NCI-H2029 treated with DMSO at 0.1 percent for 48 hours (cell line): ENCODE results near the gene PDYN.
"Not testable (repeated sequence)": the region's sequence is repeated elsewhere in the genome, so short reads cannot be mapped to it uniquely, and the experiment has no call there.

Source experiments
- DNase-seq: peaks from one replicate; lab custom pipeline; 2025; lab: John Stamatoyannopoulos, UW

Gene PDYN

DNA sequence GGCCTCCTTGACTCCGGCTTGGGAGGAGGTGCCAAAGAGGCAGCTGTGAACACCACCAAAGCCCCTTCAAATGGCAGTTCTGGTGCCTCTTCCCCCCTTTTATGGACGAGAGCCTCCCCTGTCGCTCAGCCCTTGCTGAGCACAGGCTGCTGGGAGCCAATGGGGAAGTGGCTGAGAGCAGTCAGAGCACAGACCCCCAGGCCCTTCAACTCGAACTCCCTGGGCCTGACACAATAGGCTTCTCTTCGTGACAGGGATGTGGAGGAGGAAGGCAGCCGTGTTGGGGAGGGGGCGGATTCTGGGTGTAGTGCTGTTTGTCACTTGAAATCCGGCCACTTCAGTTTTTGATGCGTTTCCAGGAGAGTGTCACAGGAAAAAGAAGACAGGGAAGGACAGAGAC, at the start of gene PDYN:
Gene PDYN (minus strand): TSS at position 73 of the 400 bp plus-strand sequence. CDS start 10,974 bp downstream, outside the sequence.
- no peak for DNase-seq

DNA sequence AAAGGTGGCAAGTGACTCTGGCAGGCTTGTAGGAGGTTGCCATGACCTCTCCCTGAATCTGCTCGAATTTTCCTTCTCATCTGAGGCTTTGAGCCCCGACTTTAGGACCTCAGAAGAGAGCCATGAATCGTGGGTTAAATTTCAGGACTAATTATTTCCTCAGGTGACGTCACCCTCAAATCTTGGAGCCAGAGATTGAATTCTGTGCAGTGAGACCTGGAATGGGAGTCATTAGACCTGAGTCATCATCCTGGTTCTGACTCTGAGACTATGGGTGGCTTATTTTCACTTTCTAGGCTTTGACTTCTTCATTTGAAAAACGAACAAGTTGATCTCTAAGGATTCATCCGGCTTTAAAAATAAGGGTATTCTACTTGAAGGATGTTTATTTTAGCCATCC, 48.5 kb upstream of the PDYN start:
- DNase-seq, result no peak

DNA sequence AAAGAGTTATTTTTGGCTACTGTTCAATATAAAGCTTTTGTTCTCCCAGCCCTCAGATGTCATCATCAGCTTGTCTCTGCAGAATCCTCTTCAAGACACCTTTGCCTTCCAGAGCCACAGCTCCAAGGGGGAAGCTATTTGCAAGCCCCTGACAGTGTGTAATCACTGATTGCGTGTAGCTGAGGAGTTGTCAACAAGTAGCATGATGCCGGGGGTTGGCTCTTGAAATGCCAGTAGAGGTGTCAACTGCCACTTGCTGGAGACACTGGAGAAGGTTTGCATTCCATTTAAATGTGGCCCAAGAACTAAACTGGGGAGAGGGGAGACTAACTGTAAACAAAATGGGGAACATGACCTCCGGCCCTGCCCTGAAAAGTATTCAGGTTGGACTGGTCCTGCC, 44.3 kb upstream of the PDYN start:
- no peak for DNase-seq

DNA sequence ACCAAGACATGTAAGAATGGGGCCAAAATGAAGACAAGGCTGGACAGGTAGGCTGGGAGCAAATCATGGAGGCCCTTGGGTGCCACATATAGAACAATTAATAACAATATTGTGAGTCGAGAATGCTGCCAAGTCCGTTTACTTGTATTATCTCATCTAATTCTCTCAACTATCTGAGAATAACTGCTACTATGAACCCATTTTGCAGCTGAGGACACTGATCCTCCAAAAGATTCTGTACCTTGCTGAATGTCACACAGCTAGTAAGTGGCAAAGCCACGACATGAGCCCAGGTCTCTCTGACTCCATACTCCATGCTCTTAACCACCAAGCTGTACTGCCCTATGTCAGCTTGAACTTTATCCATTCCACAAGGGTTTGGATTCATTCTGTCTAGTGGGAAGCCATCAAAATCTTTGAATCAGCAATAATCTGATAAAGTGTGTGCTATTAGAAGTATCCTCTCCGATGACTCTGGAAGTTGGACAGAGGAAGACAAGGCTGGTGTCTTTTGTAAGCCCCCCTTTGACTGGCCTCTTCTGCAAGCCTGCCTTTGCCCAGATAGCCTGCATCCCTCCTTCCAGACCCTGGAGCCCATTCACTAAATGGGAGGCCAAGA, 43.5 kb upstream of the PDYN start:
- DNase-seq, result no peak

DNA sequence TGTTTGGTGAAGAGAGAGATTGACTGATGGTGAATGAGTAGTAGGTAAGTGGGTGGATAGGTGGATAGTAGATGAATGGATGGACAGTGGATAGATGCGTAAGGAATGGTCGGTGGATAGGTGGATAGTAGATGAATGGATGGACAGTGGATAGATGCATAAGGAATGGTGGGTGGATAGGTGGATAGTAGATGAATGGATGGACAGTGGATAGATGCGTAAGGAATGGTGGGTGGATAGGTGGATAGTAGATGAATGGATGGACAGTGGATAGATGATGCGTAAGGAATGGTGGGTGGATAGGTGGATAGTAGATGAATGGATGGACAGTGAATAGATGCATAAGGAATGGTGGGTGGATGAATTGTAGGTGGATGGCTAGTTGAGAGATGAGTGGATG, 42.5 kb upstream of the PDYN start:
- DNase-seq, result not testable (repeated sequence)

DNA sequence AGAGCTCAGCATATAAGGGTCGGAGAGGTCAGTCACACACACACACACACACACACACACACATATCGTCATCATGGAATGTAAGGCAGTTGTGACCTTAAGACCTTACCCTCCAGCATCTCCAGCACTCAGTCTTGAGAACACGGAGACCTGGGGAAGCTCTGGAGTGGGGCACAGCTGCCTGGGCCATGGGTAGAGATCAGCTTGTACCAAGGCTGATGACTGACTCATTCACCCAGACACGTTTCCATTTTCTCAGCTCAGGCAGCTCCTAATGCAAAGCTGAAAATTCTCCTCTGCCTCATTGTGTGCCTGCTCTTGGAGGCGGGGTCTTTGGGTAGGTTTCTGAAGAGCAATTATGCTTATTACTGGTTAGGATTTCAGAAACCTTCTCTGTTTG, 38.3 kb upstream of the PDYN start:
- DNase-seq, result no peak

DNA sequence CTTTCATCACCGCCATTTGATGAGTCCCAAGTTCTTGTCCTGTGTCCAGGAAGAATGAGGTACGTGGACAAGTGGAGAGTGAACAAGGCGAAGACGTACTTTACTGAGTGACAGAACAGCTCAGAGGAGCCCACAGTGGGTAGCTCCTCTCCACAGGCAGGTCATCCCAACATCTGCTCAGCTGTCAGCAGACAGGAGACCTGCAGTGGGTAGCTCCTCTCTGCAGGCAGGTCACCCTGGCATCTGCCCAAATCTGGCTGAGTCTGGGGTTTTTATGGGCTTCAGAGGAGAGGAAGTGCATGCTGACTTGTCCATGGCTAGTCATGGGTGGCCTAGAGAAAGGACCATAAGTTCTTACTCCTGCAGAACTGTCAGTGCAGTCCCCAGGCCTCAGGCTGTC, 32.7 kb upstream of the PDYN start:
- no peak for DNase-seq

DNA sequence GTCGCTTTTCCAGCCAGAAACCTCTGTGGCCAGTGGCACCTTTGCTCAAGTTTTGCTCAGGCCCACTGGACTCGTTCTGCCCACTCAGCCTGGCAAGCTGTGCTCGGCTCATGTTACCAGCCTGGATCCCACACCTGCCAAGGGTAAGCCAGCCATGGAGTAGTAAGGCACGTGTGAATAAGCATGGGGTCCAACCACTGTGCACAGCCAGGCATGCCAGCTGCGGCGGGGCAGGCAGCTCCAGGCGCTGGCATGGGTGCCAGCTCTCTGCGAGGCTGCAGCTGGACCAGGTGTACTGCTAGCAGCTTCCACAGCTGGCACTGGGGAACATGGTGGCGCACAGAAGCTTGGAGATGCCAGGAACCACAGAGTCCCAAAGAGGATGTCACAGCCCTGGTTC, 32.1 kb upstream of the PDYN start:
- DNase-seq, result no peak

DNA sequence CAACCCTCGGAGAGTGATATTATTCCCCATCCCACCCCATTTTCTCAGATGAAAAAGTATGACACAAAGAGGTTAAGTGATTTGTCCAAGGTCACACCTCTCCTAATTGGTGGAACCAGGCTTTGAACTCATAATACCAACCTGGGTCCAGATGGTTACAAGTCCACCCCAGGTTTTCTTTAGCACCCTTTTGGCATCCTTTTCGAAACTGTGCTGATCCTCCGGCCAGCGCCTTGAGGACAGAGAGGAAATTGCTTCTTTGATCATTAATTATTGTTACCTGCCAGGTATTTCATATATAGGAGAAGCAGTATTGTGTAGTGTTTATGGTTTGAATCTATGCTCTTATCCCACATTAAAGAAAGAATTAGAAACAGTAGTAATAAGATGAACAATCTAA, 29.3 kb upstream of the PDYN start:
- no peak for DNase-seq

DNA sequence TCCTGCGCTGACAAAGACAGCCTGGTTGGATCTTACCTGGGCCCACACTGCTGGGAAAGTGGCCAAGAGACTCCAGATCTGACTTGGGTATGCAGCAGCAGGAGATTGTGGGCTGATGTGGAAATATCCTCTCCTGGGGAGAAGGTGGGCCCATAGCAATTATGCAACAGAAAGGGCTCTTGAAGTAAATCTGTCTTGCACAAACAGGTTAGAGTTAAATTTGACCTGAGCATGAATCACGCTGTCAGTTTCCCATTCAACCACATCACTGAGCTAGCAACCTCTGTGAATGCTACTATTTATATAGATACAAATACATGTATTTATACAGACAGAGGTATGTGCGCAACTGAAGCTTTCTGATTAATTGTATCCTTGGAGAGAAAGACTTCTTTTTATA, 28.3 kb upstream of the PDYN start:
- DNase-seq, result no peak

DNA sequence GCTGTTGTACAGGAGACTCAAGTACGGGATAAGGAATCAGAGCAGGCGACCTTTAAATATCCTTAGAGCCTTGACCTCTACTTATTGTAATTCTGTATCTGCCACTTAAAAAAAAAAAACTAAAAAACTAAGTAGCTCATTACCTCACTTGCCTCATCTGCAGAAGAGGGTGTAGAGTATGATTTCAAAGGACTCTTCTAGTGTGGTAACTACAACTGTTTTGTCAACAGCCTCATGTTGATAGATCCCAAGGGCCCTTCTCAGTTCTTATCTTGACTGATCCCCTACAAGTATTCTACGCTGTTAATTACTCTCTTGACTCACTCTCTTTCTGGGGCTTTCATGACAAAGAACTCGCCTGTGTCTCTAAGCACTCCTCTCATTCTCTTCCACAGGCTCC, 16.7 kb upstream of the PDYN start:
- no peak for DNase-seq

DNA sequence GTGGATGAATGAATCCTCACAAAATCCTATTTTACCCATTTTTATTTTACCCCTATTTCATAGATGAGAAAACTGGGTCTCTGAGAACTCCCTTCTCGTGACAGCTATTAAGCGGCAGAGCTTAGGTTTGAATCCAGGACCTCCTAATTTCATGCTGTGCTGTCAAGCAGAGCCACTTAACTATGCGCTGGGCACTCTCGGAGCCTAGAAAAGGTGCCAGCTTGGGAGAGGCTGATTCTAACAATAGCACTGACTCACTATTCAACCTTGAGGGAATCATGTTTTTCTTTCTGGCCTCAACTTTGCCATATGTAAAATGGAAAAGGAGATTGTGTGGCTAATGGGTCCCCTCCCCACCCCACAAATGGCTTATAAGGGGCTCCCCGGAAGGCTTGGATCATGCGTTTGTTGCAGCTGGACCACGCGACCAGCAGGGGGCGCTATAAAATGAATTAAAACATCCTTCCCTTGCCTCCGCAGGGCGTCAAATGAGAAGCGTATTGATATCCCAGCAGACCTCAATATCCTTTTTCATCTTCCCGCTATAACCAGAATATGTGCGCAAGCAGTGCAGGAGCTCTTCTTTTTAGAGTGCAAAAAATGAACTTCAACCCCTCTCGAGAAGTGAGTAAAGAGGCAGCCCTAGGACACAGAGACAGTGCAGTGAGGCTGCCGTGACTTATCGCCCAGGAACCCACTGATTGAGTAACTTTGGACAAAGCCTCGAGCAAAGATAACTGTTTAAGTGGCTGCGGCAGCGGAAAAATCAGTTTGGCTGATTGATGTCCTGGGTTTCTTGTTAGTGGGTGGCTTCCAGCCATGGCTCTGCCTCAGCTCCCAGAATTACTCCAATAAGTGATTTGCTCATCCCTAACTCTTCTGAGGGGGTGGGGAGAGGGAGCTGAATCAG, 12.8 kb upstream of the PDYN start:
- peak; percentile 1 for DNase-seq

DNA sequence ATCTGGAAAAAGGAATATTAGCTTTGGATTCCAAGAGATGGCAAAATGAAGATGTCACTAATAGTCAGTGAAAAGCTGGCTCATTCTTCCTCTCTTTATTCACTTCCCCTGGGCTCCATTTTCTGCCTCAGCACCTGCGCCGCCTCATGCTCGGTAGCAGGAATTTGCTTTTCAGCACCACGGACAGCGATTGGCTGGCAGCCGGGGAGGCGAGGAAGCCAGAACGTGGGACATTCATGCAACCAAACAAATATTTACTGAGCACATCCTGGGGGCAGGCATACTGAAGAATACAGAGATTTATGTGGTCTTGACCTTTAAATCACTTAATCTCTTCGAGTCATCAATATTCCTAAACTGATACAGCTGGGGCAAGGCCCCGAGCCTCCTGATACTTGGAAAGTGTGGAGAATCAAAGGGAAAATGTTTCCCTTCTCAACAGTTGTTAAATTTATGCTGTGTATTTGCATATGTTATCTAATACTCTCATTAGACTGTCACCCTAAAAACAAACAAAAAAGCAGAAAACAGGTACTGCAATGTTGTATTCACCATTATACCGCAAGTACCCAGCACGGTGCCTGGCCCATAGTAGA, 12.1 kb upstream of the PDYN start:
- no peak for DNase-seq

DNA sequence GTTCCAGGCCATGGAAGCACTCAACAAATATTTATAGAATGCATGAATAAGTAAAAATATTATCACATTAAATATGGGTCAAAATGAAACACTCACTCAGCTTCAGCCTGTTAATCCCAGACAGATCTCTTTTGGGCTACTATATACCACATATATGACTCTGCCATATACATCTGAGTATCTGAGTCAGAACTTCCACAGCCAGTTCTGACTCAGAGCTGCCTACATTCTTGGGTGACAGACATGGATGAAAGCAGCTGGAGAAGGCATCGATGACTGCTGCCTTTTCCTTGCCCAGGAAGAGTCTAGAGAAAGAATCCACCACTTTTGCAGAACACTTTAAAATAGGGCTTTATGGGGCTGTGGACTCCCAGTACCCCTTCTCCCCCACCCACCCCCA, 11.5 kb upstream of the PDYN start:
- DNase-seq, result no peak

DNA sequence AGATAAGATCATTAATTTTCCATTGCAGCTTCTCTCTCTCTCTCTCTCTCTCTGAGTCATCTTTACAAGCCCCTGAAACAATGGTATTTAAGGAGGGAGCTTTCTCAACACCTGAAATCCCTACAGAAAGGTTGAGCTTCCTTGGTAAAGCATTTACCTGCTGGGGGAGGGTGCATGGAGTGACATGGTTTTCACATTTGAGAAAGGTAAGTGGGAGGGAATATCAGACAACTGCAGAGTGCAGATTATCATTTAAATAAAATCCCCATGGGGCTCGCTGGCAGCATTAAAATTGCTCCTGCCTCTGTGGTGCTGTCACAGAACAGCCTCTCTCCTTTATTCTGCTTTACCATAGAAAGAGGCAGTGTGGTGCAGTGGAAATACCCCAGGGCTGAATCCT, 10.3 kb upstream of the PDYN start:
- no peak for DNase-seq

DNA sequence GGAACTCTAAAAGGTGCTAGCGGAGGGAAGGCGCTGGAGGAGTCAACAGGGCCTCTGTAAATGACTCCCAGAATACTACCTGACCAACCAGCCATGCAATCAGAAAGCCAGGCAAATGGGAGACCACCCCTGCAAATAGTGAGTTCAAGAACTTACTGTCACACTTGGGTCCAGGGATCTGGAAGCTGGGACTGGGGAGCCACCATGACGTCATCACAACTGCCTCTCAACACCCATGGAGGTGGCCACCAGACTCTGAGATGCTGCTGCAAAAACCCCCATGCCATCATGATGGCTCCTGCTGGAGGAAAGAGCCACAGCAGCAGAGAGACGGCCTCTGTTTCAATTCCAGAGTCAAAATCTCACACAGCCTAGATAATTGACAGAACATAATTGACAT, 8.5 kb upstream of the PDYN start:
- DNase-seq, result no peak

DNA sequence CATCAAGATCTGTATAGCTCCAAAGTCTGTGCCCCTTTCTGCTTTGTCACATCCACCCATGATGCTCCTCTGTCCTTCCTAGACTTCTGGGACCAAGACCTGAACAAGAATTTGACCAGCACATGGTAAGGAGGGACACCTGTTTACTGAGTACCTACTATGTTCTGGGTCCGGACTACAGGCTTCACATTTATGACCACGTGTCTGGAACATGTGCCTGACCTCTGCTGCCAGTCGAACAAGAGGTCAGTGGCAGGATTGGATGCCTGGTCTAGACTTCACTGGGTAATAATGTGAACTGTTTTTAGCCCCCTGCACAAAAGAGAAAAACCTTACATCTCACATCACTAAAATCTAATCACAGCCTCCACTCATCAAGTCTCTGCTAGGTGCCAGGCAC, 7.3 kb upstream of the PDYN start:
- no peak for DNase-seq

DNA sequence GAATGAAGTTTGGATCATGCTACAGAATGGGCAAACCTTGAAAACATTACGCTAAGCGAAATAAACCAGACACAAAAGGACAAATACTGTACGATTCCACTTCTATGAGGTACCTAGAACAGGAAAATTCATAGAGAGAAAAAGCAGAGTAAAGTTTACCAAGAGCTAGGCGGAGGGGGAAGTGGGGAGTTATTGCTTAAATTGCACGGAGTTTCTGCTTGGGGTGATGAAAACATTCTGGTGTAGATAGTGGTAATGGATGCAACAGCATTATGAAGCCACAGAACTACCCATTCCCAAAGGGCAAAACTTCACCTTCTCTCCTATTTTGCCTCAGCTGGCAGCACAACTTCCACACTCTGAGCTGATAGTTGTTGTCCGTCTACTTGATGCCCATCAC, 6.4 kb upstream of the PDYN start:
- no peak for DNase-seq

DNA sequence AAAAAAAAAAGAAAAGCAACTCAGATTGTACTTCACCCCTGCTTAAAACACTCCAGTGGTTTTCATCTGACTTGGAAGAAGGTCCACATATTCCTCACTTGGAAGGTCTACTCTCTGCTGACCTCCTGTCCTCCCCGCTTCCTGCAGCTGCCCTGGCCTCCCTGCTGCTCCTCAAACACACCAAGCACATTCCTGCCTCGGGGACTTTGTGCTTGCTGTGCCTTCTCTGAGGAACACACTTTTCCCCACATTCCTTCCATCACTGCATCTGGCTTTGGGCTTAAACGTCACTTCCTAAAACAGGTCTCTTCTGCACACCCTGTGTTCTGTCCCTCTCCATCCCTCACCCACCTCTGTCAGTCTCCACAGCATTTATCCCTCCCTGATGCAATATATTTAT, 4.9 kb upstream of the PDYN start:
- DNase-seq, result no peak

DNA sequence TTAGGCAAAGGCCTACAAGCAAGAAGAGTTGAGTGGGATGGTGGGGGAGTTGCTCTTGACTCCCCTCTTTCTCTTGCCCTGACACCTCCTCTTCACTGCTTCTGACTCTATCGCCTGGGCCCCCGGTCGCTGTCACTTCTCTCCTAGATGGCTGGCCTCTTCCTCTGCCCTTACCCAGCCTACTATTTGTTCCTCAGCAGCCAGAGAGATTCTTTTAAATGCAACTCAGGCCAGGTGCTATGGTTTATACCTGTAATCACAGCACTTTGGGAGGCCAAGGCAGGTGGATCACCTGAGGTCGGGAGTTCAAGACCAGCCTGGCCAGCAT, 4.3 kb upstream of the PDYN start:
- DNase-seq, result no peak

DNA sequence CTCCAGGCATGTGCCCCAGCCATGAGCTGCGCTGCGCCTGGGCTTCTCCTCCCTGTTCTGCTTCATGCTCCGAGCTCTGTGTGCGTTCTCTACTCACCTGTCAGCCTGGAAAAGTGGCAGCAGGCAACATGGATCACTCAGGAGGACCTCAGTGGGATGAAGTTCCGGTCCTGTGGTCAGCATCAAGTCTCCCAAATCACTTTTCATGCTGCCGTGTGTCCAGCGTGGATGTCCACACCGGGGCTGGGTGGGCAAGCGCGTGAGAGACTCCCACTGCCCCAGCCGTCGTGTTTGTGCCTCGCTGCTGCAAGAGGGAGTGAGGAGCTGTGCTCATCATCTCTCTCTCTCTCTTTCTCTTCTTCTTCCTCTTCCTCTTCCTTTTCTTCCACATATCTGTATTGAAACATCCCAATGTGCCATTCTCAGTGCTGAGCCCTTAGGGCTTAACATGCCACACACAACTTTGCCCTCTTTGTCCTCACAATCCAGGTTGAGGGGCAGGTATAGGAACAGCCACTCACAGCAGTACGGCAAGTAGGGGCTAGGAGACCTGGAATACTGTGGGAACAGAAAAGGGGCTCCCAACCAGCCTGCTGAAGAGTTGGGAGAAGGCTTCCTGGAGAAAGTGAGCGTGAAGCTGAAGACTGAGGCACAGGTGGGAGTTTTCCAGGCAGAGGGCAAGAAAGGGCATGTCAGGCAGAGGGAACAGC, 3.8 kb upstream of the PDYN start:
- DNase-seq, result no peak

DNA sequence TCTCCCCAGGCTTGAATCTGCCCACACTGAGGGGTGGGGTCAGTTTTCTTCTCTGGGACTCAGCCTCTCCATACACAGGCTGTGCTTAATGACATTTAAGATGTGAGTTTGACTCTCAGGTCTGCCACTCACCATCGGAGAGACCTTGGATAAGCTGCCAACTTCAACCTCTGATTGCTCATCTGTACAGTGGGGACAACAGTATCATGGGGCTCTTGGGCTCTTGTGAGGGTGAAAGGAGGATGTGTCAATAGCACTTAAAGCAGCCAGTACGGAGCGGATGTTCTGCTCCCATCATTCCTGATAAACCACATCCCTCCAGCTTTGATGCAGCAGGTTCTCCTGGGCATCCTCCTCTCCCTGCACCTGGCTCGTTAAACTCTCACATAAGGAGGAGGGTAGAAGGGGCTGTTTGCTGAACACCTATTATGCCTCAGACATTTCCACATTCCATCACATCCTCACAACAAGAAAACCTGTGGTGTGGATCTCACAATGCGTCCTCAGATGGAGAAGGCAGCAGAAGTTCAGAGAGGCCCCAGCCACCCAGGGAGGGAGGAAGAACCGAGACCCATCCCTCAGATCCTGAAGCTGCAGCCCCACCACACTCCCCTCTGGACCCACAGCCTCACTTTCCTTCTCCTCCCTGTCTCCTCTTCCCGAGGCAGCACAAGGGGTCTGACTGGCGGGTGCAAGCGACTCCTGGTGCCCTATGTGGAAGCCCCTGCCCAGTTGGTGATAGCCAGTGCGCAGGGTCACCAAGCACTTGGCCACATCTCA, 1.9 kb upstream of the PDYN start:
- DNase-seq, result no peak
